Esophagus muscularis mucosa (tissue), 4 donors: Measurements from ENCODE around the gene OR10X1. TPM values are rescaled to one million over a fixed set of nuclear protein-coding genes. Genes with fewer than 3 reads are reported as not detected.

ENCODE experiments used
- DNase-seq: peaks from one replicate; pipeline ENCODE4 v3.0.0-alpha.2; 2017; ENCODE audit errors: extremely low spot score
- H3K27ac ChIP-seq, 4 donors: fragments of 200-600 bp; sonication (generic); replicated peaks in 1 of 4; 1 replicate in 3 of 4; 2 replicates in 1 of 4; pipeline ENCODE4 v1.5.1; 2016 to 2019; ENCODE audit warnings: mild to moderate bottlenecking in 1 of 4
- H3K27me3 ChIP-seq, 4 donors: fragments of 200-600 bp; sonication (generic); one replicate each; pipeline versions ENCODE4 v1.5.1 to v1.6.0; 2016 to 2019
- H3K36me3 ChIP-seq, 4 donors: fragments of 200-600 bp; sonication (generic); one replicate each; pipeline ENCODE4 v1.5.1; 2016 to 2019
- H3K4me1 ChIP-seq, 4 donors: fragments of 200-600 bp; sonication (generic); one replicate each; pipeline ENCODE4 v1.5.1; 2016 to 2019
- H3K4me3 ChIP-seq, 4 donors: fragments of 200-600 bp; sonication (generic); 1 replicate in 2 of 4; 2 replicates in 2 of 4; pipeline ENCODE4 v1.5.1; 2016 to 2019; ENCODE audit warnings: mild to moderate bottlenecking in 4 of 4, moderate library complexity in 1 of 4
- H3K9me3 ChIP-seq, 4 donors: fragments of 200-600 bp; sonication (generic); 1 replicate in 3 of 4; 2 replicates in 1 of 4; pipeline ENCODE4 v1.5.1; 2016 to 2019
- EP300 ChIP-seq: sonication (generic); formaldehyde crosslinking; IDR thresholded peaks from one replicate; pipeline ENCODE4 v1.6.1; 2017; ENCODE audit warnings: antibody characterized with exemption
- POLR2A ChIP-seq: fragments of 450-650 bp; IDR thresholded peaks from one replicate; pipeline ENCODE4 v1.6.1; 2017; ENCODE audit warnings: antibody characterized with exemption, moderate library complexity, mild to moderate bottlenecking, low read depth
- POLR2AphosphoS5 ChIP-seq, 2 donors: sonication (generic); formaldehyde crosslinking; IDR thresholded peaks; one replicate each; pipeline ENCODE4 v1.6.1; 2017; ENCODE audit warnings: antibody characterized with exemption in 2 of 2
- WGBS: methylation state at CpG from one replicate; pipeline ENCODE4 v1.1.5; 2018; 5-methylcytosine and 5-hydroxymethylcytosine counted together
- intact Hi-C: fragments of 100-400 bp; cut with DNase I; formaldehyde crosslinking; loops from one replicate; pipeline ENCODE4 v1.15.1; 2023
- total RNA-seq, 4 donors: library from RNA; depleted of rRNA; stranded (reverse); fragments of >200 nt; gene quantifications; one replicate each; pipeline versions ENCODE4 v1.1.0 to v1.2.1, GENCODE V29; 2016
- TF ChIP-seq, protein P1 (sequence below), 3 experiments: fragments of 200-600 bp in 2 of 3; fragments of 450-650 bp in 1 of 3; sonication (generic) in 2 of 3; IDR thresholded peaks; one replicate each; pipeline ENCODE4 v1.5.1; 2017 to 2019; ENCODE audit warnings: antibody characterized with exemption in 3 of 3, mild to moderate bottlenecking in 2 of 3, moderate library complexity in 1 of 3

OR10X1 gene
- total RNA-seq, 4 donors from 2014 or later = not detected

DNA sequence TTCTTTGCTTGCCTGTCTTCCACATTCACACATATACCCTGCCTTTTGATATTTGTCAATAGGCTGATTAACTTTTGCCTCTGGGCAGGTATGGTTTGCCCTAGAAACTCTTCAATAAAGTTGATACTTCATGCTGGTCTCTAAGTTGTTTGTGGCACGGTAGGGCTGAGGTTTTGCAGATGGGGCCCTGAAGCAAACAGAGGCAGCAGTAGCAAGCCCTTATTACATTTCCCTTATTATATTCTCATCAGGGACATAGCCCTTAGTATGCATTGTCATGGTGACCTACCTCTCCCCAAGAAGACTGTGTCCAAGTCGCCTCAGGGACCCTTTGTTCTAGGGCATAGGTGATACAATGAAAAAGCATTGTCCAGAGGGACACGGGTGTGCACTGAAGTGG, 9.2 kb downstream of the OR10X1 start, which contains the start of gene OR6P1:
TSS of gene OR6P1 (minus strand) at position 101 of the 400 bp plus-strand sequence. CDS start 6,976 bp downstream, outside the sequence.
- H3K27me3 ChIP-seq = no peaks in the 10 kb centered on the region
- no peaks in the 10 kb centered on the region for H3K4me1 ChIP-seq
- H3K4me3 ChIP-seq = no peak within 1 kb of the TSS
- no peaks in the 10 kb centered on the region for H3K36me3 ChIP-seq
- no peaks in the 10 kb centered on the region for H3K9me3 ChIP-seq
- 82% methylated on average over 3 of the region's 3 CpGs for WGBS
- no peak within 1 kb of the TSS for H3K27ac ChIP-seq
- TF ChIP-seq POLR2A (no peak), EP300 (no peak), POLR2AphosphoS5 (IDR thresholded peaks at IDR 0.05) (no peak)
- TF ChIP-seq, protein P1, sequence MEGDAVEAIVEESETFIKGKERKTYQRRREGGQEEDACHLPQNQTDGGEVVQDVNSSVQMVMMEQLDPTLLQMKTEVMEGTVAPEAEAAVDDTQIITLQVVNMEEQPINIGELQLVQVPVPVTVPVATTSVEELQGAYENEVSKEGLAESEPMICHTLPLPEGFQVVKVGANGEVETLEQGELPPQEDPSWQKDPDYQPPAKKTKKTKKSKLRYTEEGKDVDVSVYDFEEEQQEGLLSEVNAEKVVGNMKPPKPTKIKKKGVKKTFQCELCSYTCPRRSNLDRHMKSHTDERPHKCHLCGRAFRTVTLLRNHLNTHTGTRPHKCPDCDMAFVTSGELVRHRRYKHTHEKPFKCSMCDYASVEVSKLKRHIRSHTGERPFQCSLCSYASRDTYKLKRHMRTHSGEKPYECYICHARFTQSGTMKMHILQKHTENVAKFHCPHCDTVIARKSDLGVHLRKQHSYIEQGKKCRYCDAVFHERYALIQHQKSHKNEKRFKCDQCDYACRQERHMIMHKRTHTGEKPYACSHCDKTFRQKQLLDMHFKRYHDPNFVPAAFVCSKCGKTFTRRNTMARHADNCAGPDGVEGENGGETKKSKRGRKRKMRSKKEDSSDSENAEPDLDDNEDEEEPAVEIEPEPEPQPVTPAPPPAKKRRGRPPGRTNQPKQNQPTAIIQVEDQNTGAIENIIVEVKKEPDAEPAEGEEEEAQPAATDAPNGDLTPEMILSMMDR (IDR thresholded peaks at IDR 0.05) = no peak
- DNase-seq = no peak
- intact Hi-C loops = no loop called here

DNA sequence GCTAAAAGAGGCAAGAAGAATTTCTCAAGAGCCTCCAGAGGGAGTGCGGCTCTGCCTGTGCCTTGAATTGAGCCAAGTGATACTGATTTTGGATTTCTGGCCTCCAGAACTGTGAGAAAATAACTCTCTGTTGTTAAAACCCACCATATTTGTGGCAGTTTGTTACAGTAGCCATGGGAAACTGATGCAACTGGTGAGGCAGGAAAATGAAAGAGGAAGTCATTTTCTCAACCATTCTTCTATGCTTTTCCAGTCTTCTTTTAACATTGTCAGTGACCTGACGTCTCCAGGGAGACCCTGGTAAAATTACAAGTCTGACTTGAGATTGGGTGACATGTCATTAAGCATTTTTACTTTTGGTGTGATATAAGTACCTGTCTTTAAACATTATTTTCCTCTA, 15.1 kb downstream of the OR10X1 start:
- Histone ChIP-seq H3K4me1 (no peaks in the 10 kb centered on the region), H3K4me3 (no peak overlapping the region), H3K27me3 (no peaks in the 10 kb centered on the region), H3K36me3 (no peaks in the 10 kb centered on the region), H3K27ac (no peak overlapping the region), H3K9me3 (no peaks in the 10 kb centered on the region)
- intact Hi-C loops = no loop called here
- WGBS = 69% methylated on average over 2 of the region's 2 CpGs
- TF ChIP-seq POLR2AphosphoS5 (IDR thresholded peaks at IDR 0.05) (no peak), EP300 (no peak), POLR2A (no peak)
- TF ChIP-seq, protein P1 (IDR thresholded peaks at IDR 0.05) = no peak
- DNase-seq = no peak

DNA sequence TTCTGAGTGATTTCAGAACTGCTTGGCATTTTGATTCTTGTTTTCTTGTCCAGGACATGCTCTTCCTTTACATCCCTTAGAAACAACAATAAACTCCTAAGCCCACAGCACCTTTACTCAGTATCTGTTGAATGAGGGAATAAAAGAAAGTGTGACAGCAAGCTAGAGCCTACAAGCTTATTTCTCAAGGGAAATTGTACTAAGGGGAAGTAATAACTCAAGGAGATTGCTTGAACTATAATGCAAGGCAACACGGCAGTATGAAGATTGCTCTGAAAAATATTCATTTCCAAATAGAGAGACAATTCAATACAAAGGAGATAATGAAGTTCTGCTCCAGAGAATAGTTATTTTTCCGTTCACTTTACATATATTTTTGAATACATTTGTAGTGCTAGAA, 15.8 kb downstream of the OR10X1 start:
- intact Hi-C loops = no loop called here
- WGBS = 72% methylated on average over 2 of the region's 2 CpGs
- no peak for DNase-seq

DNA sequence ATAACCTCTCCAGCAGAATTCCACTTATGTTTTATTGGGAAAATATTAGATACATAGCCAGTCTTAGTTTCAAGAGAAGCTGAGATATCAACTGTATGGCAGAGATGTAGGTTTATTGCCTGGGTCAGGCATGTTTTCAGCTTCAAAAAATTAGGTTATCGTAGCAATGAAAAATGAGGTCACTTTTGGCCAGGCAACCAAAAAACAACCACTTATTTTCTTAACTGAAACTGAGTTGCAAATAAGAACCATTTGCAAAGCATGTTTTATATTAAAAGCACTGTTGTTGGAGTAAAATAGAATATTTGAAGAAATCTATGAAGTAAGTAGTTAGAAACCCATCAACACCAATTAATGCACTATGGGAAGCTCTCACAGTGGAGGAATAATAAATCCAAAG, 20.0 kb downstream of the OR10X1 start:
- Histone ChIP-seq H3K36me3 (no peaks in the 10 kb centered on the region), H3K4me3 (no peak overlapping the region), H3K27ac (no peak overlapping the region), H3K9me3 (no peaks in the 10 kb centered on the region), H3K27me3 (no peaks in the 10 kb centered on the region), H3K4me1 (no peaks in the 10 kb centered on the region)
- intact Hi-C loops = no loop called here
- WGBS = 77% methylated on average over 1 of the region's 1 CpG
- TF ChIP-seq, protein P1 (IDR thresholded peaks at IDR 0.05) = no peak
- TF ChIP-seq POLR2AphosphoS5 (IDR thresholded peaks at IDR 0.05) (no peak), EP300 (no peak), POLR2A (no peak)
- no peak for DNase-seq

More for the DNA sequence above, 15.8 kb downstream of the OR10X1 start:
- no peak for TF ChIP-seq EP300
- TF ChIP-seq POLR2A = no peak
- TF ChIP-seq, protein P1 (IDR thresholded peaks at IDR 0.05) = no peak
- TF ChIP-seq POLR2AphosphoS5 (IDR thresholded peaks at IDR 0.05) = no peak
- Histone ChIP-seq H3K4me1 (no peaks in the 10 kb centered on the region), H3K4me3 (no peak overlapping the region), H3K9me3 (no peaks in the 10 kb centered on the region), H3K27me3 (no peaks in the 10 kb centered on the region), H3K36me3 (no peaks in the 10 kb centered on the region), H3K27ac (no peak overlapping the region)

DNA sequence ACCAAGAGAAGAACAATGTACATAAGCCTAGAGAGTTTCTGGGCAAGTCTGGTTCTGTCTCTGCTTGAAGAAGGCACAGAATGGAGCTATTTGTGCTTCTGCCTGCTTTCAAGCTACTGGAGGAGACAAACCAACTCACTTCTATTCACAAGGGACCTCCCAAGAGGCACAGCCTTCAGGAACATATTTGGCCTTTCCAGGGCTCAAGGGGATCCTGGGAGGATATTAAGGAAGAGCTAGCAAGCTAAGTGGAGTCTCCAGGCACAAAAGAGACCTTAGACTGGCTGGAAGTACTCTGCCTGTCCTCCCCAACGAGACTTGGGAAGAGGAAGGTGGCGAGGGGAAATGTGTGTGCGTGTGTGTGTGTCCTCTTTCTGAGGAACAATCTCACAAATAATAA, 25.3 kb downstream of the OR10X1 start, which contains the start of gene OR6Y1:
TSS of gene OR6Y1 (minus strand) at position 54 of the 400 bp plus-strand sequence. CDS start 6,300 bp downstream, outside the sequence.
- no peaks in the 10 kb centered on the region for H3K9me3 ChIP-seq
- intact Hi-C loops = no loop called here

More for the DNA sequence above, 25.3 kb downstream of the OR10X1 start, which contains the start of gene OR6Y1:
- H3K4me3 ChIP-seq = no peak within 1 kb of the TSS
- no peaks in the 10 kb centered on the region for H3K4me1 ChIP-seq
- no peaks in the 10 kb centered on the region for H3K36me3 ChIP-seq
- H3K27me3 ChIP-seq = no peaks in the 10 kb centered on the region
- TF ChIP-seq POLR2AphosphoS5 (IDR thresholded peaks at IDR 0.05) = no peak
- TF ChIP-seq, protein P1 (IDR thresholded peaks at IDR 0.05) = no peak
- no peak for TF ChIP-seq EP300
- TF ChIP-seq POLR2A = no peak
- H3K27ac ChIP-seq = no peak within 1 kb of the TSS
- WGBS = 78% methylated on average over 3 of the region's 3 CpGs
- DNase-seq = no peak
